ENCODE measurements around the gene GDF7.

The GDF7 gene

GRCh38 chr2:20665243-20666004, 1.5 kb upstream of the GDF7 start:
- H3K4me3 ChIP-seq (replicated peaks; ENCODE audit: low read depth, low read length), result no peak overlapping the region
- no peak for TF ChIP-seq CTCF (IDR thresholded peaks at IDR 0.05; ENCODE audit: low read depth, low read length, missing control alignments)
- no peak for DNase-seq (ENCODE audit: extremely low read depth, low read depth)

GRCh38 chr2:20666005-20666303, 990 bp upstream of the GDF7 start:
- H3K4me3 ChIP-seq (replicated peaks; ENCODE audit: low read depth, low read length), result no peak overlapping the region
- no peak for TF ChIP-seq CTCF (IDR thresholded peaks at IDR 0.05; ENCODE audit: low read depth, low read length, missing control alignments)
- DNase-seq (ENCODE audit: extremely low read depth, low read depth), result no peak

GRCh38 chr2:20667151-20667530, 197 bp downstream of the GDF7 start:
- no peak for TF ChIP-seq CTCF (IDR thresholded peaks at IDR 0.05; ENCODE audit: low read depth, low read length, missing control alignments)
- peak overlapping the region; percentile 29 for H3K4me3 ChIP-seq (replicated peaks; ENCODE audit: low read depth, low read length)
- DNase-seq (ENCODE audit: extremely low read depth, low read depth), result no peak

GRCh38 chr2:20667531-20668401, 822 bp downstream of the GDF7 start:
- no peak for DNase-seq (ENCODE audit: extremely low read depth, low read depth)
- TF ChIP-seq CTCF (IDR thresholded peaks at IDR 0.05; ENCODE audit: low read depth, low read length, missing control alignments), result no peak
- peak overlapping the region; percentile 29 for H3K4me3 ChIP-seq (replicated peaks; ENCODE audit: low read depth, low read length)

GRCh38 chr2:20668451-20668850, 1.5 kb downstream of the GDF7 start:
- TF ChIP-seq CTCF (IDR thresholded peaks at IDR 0.05; ENCODE audit: low read depth, low read length, missing control alignments), result no peak
- DNase-seq (ENCODE audit: extremely low read depth, low read depth), result no peak
- no peak overlapping the region for H3K4me3 ChIP-seq (replicated peaks; ENCODE audit: low read depth, low read length)

- H3K4me3 ChIP-seq (replicated peaks; ENCODE audit: low read depth, low read length), result no peak overlapping the region
- no peak for TF ChIP-seq CTCF (IDR thresholded peaks at IDR 0.05; ENCODE audit: low read depth, low read length, missing control alignments)
- DNase-seq (ENCODE audit: extremely low read depth, low read depth), result no peak
Measured at GRCh38 chr2:20668871-20669475, 2.0 kb downstream of the GDF7 start.

Measured in HFF-Myc (cell line).